GM19239 (cell line): ENCODE measurements around the gene BLOC1S1.

Source experiments
- DNase-seq: peaks from one replicate; pipeline ENCODE4 v3.0.0; 2011; ENCODE audit warnings: low spot score; ENCODE audit not compliant: insufficient read length
- FAIRE-seq: peaks from 2 replicates; lab custom pipeline; 2011; peaks lifted over from hg19 to GRCh38; lab: Jason Lieb, UNC

BLOC1S1 gene

DNA sequence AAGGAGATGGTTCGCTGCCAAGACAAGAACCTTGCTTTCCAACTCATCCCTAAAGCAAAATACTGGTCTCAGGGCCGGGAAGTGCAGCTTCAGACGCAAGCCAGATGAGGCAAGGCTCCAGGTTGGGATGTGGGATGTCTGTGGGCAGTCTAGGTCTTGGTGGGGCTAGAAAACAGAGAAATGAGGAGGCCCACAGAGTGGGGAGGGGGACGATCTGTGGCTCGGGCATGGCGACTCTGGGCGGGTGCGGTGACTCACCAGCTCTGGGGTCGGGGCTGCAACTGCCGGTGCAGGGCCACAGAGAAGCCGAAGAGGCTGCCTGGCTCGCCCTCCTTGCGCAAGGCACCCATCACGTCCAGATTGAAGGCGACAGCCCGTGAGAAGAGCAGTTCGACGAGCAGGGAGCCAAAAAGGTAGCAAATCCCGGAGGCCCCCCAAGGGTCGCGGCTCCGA is 8.6 kb upstream of the BLOC1S1 start:
- FAIRE-seq (no peak), DNase-seq (no peak)

- DNase-seq (peak; percentile 57), FAIRE-seq (no peak)
Observed at GRCh38 chr12:55707841-55708694, 7.8 kb upstream of the BLOC1S1 start, which contains the start of gene ITGA7. Gene ITGA7, minus strand, starts transcription at chr12:55707904. Its CDS starts 222 bp downstream, at chr12:55707682.

GRCh38 chr12:55708695-55709233 is 7.1 kb upstream of the BLOC1S1 start:
- DNase-seq (no peak), FAIRE-seq (no peak)

GRCh38 chr12:55711786-55712553 is 3.9 kb upstream of the BLOC1S1 start:
- DNase-seq (no peak), FAIRE-seq (no peak)

DNA sequence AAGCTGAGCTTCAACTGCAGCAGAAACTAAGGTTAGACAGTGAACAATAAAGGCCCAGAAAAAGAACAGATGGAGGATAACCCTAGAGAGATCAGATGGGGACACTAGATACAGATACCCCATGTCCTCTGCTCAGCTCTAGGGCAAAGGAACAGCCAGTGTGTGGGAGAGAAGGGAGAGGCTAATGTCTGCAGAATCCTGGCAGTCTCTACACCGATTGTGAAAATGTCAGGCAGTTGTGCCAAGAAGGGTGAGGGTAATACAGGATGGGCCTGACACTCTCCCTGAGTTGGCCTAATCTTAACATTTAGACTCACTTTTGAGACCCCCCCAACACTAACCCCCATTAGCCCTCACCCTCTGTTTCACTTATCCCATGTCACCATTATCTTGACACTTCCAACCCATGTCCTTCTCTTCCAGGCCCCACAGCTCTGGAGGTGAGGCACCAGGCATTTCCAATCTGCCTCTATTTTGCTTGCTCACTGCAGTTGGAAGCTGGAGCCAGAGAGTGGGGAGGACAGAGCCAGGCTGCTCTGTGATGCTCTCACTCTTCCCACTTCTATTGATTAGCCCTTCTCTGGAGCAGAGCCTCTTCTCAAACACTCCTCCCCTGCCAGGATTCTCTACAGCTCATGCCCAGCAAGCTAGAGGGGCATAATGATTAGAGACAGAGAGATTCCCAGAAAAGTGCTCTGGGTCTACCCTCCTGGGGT is 3.0 kb upstream of the BLOC1S1 start:
- no peak for DNase-seq
- FAIRE-seq, result no peak

DNA sequence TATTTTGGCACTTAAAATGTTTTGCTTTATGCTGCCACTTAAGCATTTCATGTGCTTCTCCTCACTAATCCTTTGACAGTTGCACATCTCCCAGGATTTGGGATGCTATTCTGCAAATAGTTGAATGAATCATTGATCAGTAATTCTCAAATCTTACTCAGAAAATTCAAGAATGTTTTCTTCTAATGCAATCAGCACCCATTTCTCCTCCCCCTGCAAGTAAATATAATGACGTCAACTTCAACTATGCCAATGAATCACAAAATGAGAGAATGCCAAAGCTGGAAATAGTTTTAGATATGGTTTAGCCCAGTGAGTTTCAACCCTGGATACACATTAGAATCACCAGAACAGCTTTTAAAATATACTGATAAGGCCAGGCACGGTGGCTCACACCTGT is 2.1 kb upstream of the BLOC1S1 start:
- DNase-seq, result no peak
- FAIRE-seq, result no peak

DNA sequence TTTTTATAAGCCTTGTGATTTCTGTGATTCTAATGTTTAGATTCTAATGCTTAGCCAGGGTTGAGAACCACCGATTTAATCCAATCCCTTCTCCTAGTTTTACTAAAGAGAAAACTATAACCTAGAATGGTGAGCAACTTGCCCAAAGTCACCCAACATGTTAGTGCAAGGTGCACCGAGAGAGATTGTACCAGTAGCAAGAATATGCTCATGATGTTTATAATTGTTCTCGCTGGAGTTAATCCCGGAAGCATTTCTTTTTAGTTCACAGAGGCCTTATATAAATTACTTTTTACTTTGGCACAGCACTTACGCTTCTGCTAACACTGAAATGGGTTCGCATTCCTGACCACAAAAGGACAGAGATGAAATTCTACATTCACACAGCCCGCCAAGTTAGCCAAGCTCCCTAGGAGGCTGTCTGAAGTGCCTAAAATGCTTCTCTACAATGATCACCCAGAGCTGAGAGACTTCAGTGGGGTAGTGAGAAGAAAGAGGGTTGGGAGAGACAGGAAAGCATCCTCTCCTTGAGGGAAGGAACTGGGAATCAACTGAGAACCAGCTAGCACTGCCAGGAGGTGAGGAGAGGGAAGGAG is 579 bp upstream of the BLOC1S1 start:
- FAIRE-seq, result no peak
- DNase-seq, result no peak

GRCh38 chr12:55716582-55716957 is 724 bp downstream of the BLOC1S1 start:
- DNase-seq (no peak), FAIRE-seq (no peak)

GRCh38 chr12:55717011-55718007 is 1.5 kb downstream of the BLOC1S1 start:
- DNase-seq (no peak), FAIRE-seq (no peak)

- FAIRE-seq, result no peak
- no peak for DNase-seq
Observed at GRCh38 chr12:55718015-55718414, 2.2 kb downstream of the BLOC1S1 start.

DNA sequence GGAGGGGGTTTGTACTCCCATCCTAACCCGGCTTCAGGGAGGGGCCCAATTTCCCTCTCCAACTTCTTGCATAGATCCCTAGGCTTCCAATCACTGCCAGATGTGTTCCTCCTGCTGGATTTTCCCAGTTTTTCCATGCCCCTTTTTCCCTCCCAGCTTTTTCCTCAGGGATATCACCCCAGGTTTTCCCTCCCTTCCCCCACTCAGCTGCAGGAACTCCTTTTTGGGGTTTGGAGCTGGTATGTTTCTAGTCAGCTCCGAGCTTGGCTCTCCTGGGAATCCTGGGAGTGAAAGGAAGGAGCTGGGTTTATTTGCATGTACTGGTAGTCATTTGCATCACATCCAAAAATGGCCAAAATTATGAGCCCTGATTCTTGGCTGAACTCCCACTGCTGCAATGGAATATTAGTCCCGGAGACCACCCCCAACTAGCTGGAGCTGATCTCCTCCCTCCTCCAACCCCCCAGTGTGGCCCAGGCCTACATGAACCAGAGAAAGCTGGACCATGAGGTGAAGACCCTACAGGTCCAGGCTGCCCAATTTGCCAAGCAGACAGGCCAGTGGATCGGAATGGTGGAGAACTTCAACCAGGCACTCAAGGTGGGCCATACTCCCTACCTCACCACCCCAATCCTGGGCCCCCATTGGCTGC is 2.9 kb downstream of the BLOC1S1 start:
- DNase-seq, result no peak
- no peak for FAIRE-seq

- DNase-seq, result no peak
- no peak for FAIRE-seq
Observed at GRCh38 chr12:55719371-55719770, 3.5 kb downstream of the BLOC1S1 start.

DNA sequence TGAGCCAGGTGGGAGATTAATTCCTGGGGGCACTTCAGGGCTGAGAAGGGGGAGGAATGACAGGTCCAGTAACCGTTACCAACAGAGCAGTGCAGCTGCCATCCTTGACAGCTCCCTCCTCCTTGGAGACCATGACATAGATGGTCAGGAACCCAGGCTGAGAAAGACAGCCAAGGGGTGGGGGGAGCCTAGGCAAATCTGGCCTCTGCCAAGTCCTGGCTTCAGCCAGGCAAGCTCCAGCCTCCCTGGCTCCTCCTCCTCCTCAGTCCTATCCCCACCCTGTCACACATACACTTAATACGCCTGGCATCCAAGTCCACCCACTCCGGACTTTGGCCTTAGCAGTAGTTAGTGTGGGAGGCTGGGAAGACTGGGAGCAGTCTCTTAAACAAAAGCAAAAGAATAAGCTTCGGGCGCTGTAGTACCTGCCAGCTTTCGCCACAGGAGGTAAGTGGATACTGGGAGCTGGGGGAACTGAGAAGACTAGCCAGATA is 4.3 kb downstream of the BLOC1S1 start, which contains the start of gene RDH5:
Gene RDH5, plus strand, starts transcription at position 323 of the 494 bp plus-strand sequence. CDS start 792 bp downstream, outside the sequence.
- FAIRE-seq, result no peak

GRCh38 chr12:55720894-55721444 is 5.1 kb downstream of the BLOC1S1 start:
- DNase-seq, result no peak
- FAIRE-seq, result no peak

More for the DNA sequence above, 4.3 kb downstream of the BLOC1S1 start, which contains the start of gene RDH5:
- DNase-seq, result no peak

DNA sequence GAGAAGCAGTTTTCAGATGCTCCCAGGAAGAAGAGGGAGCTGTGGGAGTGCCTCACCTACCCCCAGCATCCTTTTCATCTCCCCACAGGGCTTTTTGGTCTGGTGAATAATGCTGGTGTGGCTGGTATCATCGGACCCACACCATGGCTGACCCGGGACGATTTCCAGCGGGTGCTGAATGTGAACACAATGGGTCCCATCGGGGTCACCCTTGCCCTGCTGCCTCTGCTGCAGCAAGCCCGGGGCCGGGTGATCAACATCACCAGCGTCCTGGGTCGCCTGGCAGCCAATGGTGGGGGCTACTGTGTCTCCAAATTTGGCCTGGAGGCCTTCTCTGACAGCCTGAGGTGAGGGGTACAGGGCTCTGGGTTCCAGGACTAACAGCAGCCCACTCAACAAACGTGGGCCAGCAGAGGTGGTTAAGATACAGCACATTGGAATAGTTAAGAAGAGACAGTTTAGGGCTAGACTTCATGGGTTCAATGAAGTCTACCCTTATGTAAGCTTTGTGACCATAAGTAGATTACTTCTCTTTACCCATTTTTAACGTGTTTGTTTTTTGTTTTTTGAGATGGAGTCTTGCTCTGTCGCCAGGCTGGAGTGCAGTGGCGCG is 5.9 kb downstream of the BLOC1S1 start:
- DNase-seq, result no peak
- FAIRE-seq, result no peak

DNA sequence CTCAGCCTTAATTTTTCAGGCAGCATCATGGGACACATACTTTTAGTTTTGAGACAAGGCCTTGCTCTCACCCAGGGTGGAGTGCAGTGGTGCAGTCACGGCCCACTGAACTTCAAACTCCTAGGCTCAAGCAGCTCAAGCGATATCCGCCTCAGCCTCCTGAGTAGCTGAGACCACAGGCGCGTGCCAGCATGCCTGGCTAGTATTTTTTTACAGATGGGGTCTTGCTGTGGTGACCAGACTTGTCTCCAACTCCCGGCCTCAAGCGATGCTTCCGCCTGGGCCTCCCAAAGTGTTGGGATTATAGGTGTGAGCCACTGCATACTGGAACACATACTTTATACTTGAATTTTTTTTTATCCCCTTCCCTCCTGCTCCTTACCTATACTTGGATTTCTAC is 7.1 kb downstream of the BLOC1S1 start:
- no peak for DNase-seq
- FAIRE-seq, result no peak

GRCh38 chr12:55723516-55724225 is 7.8 kb downstream of the BLOC1S1 start:
- FAIRE-seq (no peak), DNase-seq (no peak)
